ENCODE data around the gene FADS2. TPM values are rescaled to one million over a fixed set of nuclear protein-coding genes. Genes with fewer than 3 reads are reported as not detected.
A peak's percentile ranks its signal among the peaks of the same experiment; 100 is the strongest.

The FADS2 gene
- total and polyA plus RNA-seq, 9 of the 15 experiments (the other 6 are each of a cell fraction or from before 2014, with no cell fraction given), result 2.9 to 42.8 (median 16.2) TPM

- TF ChIP-seq STAT6 (CRISPR knock-in tag; IDR thresholded peaks at IDR 0.05) (no peak), ZKSCAN8 (CRISPR knock-in tag; IDR thresholded peaks at IDR 0.05) (no peak), FOXP1 (CRISPR knock-in tag; IDR thresholded peaks at IDR 0.05) (0 out of 2 replicates have a peak, but pooled peaks have one; percentile 67), MTF1 (CRISPR knock-in tag; IDR thresholded peaks at IDR 0.05; ENCODE audit: borderline replicate concordance) (no peak), NKRF (IDR thresholded peaks at IDR 0.05; ENCODE audit: borderline replicate concordance) (no peak), MAX (CRISPR knock-in tag; IDR thresholded peaks at IDR 0.05) (peak; percentile 57), NFIX (CRISPR knock-in tag; IDR thresholded peaks at IDR 0.05; ENCODE audit: low read depth) (no peak), GABPA (tag; conservative IDR thresholded peaks at IDR 0.05; ENCODE audit: low read depth) (no peak), ZC3H11A (IDR thresholded peaks at IDR 0.05; ENCODE audit: low read depth, low read length) (no peak), ZNF398 (CRISPR knock-in tag; IDR thresholded peaks at IDR 0.05) (no peak), ZNF354B (CRISPR knock-in tag; IDR thresholded peaks at IDR 0.05) (no peak), TCFL5 (CRISPR knock-in tag; conservative IDR thresholded peaks at IDR 0.05) (no peak), CBX3 (IDR thresholded peaks at IDR 0.05; ENCODE audit: borderline replicate concordance in 1 of 2, low read length in 2 of 2) (no peak), NCOA1 (IDR thresholded peaks at IDR 0.05; ENCODE audit: low read depth) (no peak), ZBTB1 (CRISPR knock-in tag; IDR thresholded peaks at IDR 0.05; ENCODE audit: borderline replicate concordance, low read depth) (no peak), SIN3A (IDR thresholded peaks at IDR 0.05; ENCODE audit: borderline replicate concordance in 2 of 2, control insufficient read depth in 1 of 2, low read depth in 2 of 2, low read length in 2 of 2) (no peak), RBM34 (IDR thresholded peaks at IDR 0.05; ENCODE audit: borderline replicate concordance, insufficient read depth, low read length) (no peak)
Observed at GRCh38 chr11:61871158-61871597, 43.1 kb downstream of the FADS2 start (continued).
